ENCODE results near the gene SSBP1. TPM values are rescaled to one million over a fixed set of nuclear protein-coding genes. Genes with fewer than 3 reads are reported as not detected.

SSBP1 gene
- polyA plus RNA-seq, 1 donor from 2014 or later: 245 TPM

DNA sequence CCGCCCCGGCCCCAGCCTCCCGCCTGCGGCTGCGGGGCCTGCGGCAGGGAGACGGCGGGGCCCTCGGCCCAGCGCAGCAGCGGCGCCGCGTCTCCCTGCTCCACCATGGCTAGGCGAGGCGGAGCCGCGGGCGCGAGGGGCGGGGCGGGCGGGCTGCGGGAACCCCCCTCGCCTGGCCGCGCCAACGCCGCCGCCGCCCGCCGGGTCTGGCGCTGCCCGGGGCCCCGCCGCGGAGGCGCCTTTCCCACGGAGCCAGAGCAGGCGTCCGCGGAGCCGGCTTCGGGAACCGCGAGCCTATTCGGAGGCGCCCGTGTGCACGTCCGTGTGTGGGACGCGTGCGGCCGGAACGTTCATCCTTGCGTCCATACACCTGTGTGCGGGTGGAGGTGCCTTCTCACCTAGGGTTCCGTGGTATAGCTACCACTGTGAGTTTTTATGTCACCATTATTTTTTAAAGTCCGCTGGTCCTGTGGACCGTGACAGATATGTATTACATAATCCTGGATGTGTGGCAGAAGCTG, 36.1 kb upstream of the SSBP1 start, which contains the start of gene DENND11:
Gene DENND11, minus strand, starts transcription at position 120 of the 521 bp plus-strand sequence. Its CDS starts 13 bp downstream, at position 107.
- H3K4me3 Mint-ChIP-seq: peak within 1 kb of the TSS; percentile 84 to 94 (median 92)
- peaks cover 3% of the 10 kb centered on the region for H3K36me3 Mint-ChIP-seq
- peaks cover 1% of the 10 kb centered on the region for H3K27me3 Mint-ChIP-seq
- peak within 1 kb of the TSS; percentile 93 to 97 (median 96) for H3K27ac Mint-ChIP-seq
- H3K9me3 Mint-ChIP-seq: no peaks in the 10 kb centered on the region
- H3K4me1 Mint-ChIP-seq: peaks cover 32 to 40% (median 36%) of the 10 kb centered on the region in 3 donors

DNA sequence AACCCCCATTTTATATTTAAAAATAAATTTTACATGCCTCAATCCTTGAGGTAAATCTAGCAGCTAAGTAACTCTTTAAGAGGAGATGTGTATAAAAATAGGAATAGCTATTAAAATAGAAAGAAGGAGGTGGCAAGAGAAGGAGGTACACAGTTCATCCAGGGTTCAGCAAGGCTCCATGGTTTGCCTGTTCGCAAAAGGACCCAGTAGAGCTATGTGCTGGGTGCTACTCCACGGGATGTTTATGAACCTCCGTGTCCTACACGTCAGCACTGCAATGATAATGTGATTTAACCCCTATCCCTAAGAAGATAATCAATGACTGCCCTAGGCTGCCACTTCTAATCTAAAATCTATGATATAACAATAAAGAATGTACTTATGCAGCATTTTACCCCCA, 35.3 kb upstream of the SSBP1 start:
- Mint-ChIP-seq H3K4me3 (peak overlapping the region; percentile 84 to 94 (median 91)), H3K4me1 (peaks cover 26 to 32% (median 30%) of the 10 kb centered on the region in 3 donors), H3K27ac (peak overlapping the region; percentile 93 to 97 (median 96)), H3K9me3 (no peaks in the 10 kb centered on the region), H3K27me3 (peaks cover 1% of the 10 kb centered on the region), H3K36me3 (peaks cover 3% of the 10 kb centered on the region)

DNA sequence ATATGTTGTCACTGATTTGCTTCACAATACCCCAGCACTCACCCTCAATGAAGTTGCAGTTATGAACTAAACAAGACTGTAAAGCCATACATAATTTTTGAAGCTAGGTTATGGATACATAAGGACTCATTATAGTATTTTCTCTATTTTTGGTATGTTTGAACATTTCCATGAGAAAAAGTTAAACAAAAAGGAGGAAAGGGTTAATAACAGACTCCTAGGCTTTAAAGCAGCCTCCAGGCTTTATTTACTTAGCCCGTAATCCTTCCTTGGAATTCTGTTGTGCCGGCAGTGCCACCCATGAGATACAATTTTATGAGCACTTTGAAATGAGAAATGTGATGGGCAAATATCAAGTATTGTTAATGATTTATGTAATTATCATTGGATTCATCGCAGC, 34.0 kb upstream of the SSBP1 start:
- Mint-ChIP-seq H3K27ac (peak overlapping the region in 1 of 3 donors; percentile 25), H3K9me3 (no peaks in the 10 kb centered on the region), H3K36me3 (peaks cover 5% of the 10 kb centered on the region), H3K4me3 (peak overlapping the region in 1 of 4 donors; percentile 90), H3K27me3 (peaks cover 1% of the 10 kb centered on the region), H3K4me1 (peaks cover 16 to 23% (median 20%) of the 10 kb centered on the region in 3 donors)

DNA sequence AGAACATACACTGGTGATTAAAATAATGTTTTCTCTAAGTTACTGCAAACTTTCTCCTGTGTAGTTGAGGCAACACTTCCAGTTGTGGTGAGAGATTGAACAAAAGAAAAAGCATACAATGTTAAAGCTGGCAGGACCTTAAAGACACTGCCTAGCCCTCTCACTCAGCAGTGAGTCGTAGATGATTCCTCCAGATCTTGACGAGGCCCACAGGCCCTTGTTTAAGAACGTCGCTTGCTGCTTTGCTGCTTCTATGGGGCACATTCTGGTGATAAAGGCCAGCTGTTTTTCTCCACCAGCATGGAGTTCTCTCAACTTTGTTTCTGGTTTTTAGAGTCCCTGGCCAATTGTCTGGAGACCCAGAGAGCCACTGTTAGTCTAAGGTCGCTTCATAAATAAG, 33.4 kb upstream of the SSBP1 start:
- Mint-ChIP-seq H3K36me3 (peaks cover 5% of the 10 kb centered on the region), H3K4me3 (peak overlapping the region in 1 of 4 donors; percentile 41), H3K9me3 (no peaks in the 10 kb centered on the region), H3K27me3 (peaks cover 1% of the 10 kb centered on the region), H3K4me1 (peaks cover 11 to 19% (median 15%) of the 10 kb centered on the region in 3 donors), H3K27ac (peak overlapping the region in 1 of 3 donors; percentile 25)

DNA sequence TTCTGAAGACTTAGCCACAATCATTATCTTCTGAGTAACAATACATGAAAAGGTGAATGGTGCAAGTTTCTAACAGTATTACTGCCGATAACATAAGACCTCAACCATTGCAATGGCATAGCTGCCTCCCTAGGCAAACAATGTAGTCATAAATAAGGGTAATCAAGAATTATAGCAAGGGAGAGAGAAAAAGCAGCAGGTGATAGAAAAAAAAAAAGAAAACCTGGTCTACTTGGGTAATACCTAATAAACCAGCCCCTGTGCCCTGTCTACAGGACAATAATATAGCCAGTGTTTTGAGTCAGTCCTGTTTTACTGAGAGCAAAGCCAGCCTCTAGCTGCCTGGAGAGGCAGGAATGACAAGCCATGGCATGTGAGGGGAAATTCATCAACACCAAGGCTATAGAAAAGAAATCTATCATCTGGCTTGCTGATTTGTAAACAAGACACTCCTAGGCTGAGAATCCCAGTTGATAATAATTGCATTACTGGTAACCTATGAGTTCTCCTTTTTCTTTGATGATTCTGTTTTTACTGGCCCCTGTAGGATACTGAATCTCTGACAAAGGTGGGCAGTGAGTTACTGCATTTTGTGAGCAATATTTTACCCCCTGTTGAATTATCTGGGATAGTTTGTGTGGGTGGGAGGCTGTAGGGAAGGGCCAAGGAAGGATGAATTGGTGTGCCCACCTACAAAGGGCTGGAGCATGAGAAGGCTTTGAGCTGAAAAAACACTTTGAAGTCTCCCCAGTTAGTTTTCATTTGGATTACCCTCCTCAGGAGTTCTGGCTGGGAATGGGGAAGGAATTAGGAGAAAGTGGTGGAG, 31.7 kb upstream of the SSBP1 start:
- H3K27ac Mint-ChIP-seq: peak overlapping the region in 2 of 3 donors; percentile 63 to 76
- peak overlapping the region in 1 of 4 donors; percentile 52 for H3K4me3 Mint-ChIP-seq
- H3K27me3 Mint-ChIP-seq: peaks cover 1% of the 10 kb centered on the region
- H3K36me3 Mint-ChIP-seq: peaks cover 5% of the 10 kb centered on the region
- H3K4me1 Mint-ChIP-seq: peaks cover 4 to 7% (median 4%) of the 10 kb centered on the region in 3 donors
- H3K9me3 Mint-ChIP-seq: no peaks in the 10 kb centered on the region

DNA sequence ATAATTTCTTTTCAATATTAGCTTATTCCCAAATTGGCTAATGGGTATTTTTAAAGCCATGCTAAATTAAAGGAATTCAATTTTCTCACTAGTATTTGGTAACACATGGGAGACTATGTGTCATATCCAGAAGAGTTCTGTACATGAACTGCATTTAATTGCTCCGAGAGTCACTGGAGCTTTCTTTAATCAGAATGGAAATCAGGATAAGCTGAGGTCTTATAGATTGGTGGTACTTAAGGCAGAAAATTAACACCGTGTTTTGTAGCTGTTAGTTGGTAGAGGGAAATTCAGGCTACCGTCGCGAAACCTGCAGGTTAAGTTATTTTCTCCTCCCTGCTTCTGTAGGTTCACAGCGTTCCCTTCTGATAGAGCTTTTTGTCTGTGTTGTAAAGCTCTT, 29.8 kb upstream of the SSBP1 start, which contains the start of gene WEE2:
Gene WEE2, plus strand, starts transcription at position 3 of the 400 bp plus-strand sequence. CDS start 406 bp downstream, outside the sequence.
- Mint-ChIP-seq H3K4me3 (no peak within 1 kb of the TSS), H3K27ac (peak within 1 kb of the TSS in 1 of 3 donors; percentile 14), H3K36me3 (peaks cover 5% of the 10 kb centered on the region), H3K9me3 (no peaks in the 10 kb centered on the region), H3K27me3 (no peaks in the 10 kb centered on the region), H3K4me1 (peaks cover 0 to 4% (median 0%) of the 10 kb centered on the region in 3 donors)

DNA sequence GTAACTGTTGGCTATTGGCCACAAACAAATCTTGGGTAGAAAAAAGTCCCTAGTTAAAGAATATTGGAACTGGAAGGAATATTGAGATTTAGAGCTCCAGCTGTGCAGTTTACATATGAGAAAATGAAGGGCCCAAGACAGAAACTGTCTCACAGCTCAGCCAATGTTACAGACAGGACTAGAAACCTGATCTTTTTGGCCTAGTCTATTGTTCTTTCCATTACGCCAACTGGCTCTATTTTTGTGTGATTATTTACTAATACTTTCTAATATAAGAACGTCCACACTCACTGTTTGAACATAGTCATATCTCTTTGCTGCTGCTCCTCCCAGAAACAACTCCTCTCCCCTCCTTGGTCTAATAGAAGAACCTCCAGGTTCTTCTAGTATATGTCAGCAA, 28.8 kb upstream of the SSBP1 start:
- Mint-ChIP-seq H3K4me1 (no peaks in the 10 kb centered on the region), H3K27me3 (no peaks in the 10 kb centered on the region), H3K36me3 (peaks cover 5% of the 10 kb centered on the region), H3K9me3 (no peaks in the 10 kb centered on the region), H3K27ac (no peak overlapping the region), H3K4me3 (no peak overlapping the region)

DNA sequence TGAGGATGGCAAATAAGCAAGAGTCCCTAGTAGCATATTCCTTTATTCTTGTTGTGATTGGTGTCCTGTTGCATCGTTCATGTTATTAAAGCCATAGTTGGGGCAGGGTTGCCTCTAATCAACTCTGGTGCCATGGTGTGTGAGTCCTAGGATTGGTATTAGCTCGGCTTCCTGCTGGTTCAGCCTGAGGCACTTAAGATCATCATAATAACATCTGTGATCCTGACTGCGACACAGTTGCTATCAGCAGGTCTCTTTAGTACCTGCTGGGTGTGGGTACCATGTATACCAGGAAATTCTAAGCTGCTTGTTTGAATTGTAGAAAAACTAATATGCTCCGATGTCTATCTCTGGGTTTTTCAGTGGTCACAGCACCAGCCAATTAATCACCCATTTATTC, 28.4 kb upstream of the SSBP1 start:
- Mint-ChIP-seq H3K4me1 (no peaks in the 10 kb centered on the region), H3K4me3 (no peak overlapping the region), H3K9me3 (no peaks in the 10 kb centered on the region), H3K27me3 (no peaks in the 10 kb centered on the region), H3K27ac (no peak overlapping the region), H3K36me3 (peaks cover 5% of the 10 kb centered on the region)

DNA sequence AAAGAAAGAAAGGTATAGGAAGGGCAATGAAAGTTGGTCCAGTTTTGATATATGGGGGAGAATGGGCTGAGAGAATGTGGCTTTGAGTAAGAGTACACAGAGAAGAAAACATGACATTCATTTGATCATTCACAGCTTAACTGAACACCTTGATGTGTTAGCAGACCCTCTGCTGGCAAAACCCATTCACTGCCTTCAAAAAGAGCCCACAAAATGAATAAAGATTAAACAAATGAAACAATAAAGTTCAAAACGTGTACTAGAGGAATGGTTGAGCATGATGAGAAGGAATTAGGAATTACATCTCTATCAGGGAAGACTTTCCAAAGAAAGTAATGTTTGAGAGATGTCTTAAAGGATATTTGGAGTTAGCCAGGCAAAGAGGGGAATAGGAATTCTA, 27.9 kb upstream of the SSBP1 start:
- Mint-ChIP-seq H3K36me3 (peaks cover 4% of the 10 kb centered on the region), H3K9me3 (no peaks in the 10 kb centered on the region), H3K27me3 (no peaks in the 10 kb centered on the region), H3K4me3 (no peak overlapping the region), H3K27ac (no peak overlapping the region), H3K4me1 (no peaks in the 10 kb centered on the region)

DNA sequence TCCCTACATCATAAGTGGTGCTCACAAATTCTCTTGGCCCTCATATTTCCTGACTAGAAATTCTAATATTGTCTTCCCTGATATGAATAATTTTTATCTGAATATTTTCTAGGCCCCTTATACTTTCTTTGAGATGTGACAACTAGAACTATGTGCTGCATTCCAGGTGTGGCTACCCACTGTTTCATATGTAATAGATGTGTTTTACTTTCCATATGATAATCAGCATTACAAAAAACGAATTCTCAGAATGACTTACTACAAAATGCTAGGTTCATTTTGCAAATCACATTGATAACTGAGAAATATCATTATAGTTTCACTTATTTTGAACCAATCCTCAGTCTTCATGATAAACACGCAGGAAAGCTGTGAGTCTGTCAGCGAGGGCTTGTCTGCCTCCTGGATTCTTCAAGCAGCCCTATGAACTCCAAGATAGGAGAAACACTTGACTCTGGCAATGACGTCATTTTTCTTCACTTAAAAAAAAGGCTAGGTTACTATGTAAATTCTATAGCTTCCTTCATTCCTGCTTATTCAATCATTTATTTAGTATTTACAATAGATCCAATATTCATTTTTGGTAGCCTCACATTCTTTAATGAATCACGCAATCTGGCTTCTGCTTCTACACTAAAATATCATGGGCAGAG, 25.4 kb upstream of the SSBP1 start:
- H3K36me3 Mint-ChIP-seq: peaks cover 3% of the 10 kb centered on the region
- no peaks in the 10 kb centered on the region for H3K4me1 Mint-ChIP-seq
- H3K27me3 Mint-ChIP-seq: no peaks in the 10 kb centered on the region
- H3K27ac Mint-ChIP-seq: no peak overlapping the region
- H3K9me3 Mint-ChIP-seq: no peaks in the 10 kb centered on the region
- H3K4me3 Mint-ChIP-seq: no peak overlapping the region

DNA sequence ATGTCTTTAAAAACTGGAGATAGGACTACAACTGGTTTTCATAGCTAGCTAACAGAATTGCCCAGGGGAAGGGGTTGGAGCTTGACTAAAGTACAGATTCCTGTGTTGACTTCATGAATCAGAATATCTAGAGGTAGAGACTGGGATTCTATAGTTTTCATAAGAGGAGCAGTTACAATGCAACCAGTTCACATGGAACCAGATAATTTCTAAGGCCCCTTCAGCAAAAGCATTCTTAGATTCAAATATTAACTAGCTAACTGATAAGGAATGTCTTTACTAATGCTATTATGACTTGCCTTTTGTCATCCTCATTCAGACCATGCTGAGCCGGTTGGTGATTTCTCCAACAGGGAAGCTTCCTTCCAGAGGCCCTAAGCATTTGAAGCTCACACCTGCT, 24.3 kb upstream of the SSBP1 start:
- Mint-ChIP-seq H3K36me3 (peaks cover 3% of the 10 kb centered on the region), H3K4me3 (no peak overlapping the region), H3K27ac (no peak overlapping the region), H3K27me3 (no peaks in the 10 kb centered on the region), H3K4me1 (no peaks in the 10 kb centered on the region), H3K9me3 (no peaks in the 10 kb centered on the region)

DNA sequence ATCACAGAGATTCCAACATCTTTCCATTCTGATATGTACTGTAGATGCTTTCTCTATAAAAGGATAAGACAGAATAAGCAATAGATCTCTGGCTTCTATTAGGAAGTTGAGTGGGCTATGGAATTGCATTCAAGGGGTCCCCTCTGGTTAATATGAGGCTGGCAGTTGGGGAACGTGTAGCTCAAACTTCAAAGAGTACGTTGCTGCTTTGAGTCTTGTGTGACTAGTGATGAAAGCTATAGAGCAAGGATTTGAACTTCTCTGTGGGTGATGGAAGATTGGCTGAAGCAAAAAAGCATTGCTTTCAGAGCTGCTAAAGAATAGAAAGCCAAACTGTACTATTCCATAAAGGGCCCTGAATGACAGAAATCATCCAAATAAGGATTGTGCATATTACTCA, 23.6 kb upstream of the SSBP1 start:
- no peaks in the 10 kb centered on the region for H3K9me3 Mint-ChIP-seq
- H3K36me3 Mint-ChIP-seq: peaks cover 3% of the 10 kb centered on the region
- no peak overlapping the region for H3K27ac Mint-ChIP-seq
- H3K4me1 Mint-ChIP-seq: no peaks in the 10 kb centered on the region
- no peak overlapping the region for H3K4me3 Mint-ChIP-seq
- no peaks in the 10 kb centered on the region for H3K27me3 Mint-ChIP-seq

DNA sequence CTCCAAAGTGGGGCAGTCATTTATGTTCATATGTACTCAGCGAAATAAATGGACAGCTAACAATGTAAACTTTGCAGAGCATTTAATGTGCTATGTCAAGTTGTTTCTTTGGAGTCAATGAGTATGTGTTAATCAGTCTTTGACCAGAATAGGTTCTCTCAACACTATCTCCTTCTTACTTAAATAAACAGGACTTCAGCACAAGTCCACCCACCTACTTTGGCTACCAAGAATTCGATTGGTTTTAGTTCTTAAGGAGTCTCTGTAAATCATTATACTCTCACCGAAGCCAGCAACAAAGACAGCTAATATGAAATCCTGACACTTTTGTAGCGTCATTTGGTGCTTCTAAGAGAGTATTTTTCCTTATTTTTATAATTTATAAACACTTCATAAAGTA, 23.1 kb upstream of the SSBP1 start:
- Mint-ChIP-seq H3K27me3 (no peaks in the 10 kb centered on the region), H3K36me3 (peaks cover 3% of the 10 kb centered on the region), H3K27ac (no peak overlapping the region), H3K4me3 (no peak overlapping the region), H3K4me1 (no peaks in the 10 kb centered on the region), H3K9me3 (no peaks in the 10 kb centered on the region)

DNA sequence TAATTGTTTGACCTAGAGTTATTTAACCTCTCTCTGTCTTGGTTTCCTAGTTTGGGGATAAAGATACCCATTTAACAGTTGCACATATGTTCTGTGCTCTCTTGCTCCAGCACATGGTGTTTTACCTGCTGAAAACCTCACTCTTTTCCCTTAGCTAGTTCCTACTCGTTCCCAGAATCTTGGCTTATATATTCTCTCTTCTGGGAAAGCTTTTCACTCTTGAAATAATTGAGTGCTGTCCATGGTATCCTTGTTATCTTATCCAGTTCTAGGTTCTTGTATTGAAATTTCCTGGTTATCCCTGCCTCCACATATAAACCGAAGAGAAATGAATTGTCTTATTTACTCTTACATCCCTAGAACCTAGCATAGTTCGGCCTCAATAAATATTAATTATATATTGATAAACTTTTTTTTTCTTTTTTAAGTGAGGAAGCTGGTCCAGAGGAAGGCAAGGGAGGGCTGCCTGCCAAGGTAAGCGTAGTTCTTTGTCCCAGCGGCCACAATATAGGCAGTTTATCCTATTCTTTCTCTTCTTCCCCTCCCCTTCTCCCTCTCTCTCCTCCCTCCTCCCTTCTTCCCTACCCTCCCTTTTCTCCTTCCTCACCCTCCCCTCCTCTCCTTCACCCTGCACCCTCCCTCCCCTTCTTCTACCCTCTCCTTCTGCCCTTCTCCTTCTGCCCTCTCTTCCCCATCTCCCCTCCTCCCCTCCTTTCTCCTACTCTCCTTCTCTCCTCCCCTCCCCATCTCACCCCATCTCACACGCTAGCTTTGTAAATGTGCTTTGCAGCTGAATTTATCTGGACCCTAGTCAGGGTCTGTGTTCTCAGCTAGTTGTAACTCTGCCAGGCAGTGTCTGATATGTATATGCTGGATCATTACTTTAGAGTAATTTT, 22.1 kb upstream of the SSBP1 start:
- Mint-ChIP-seq H3K27ac (no peak overlapping the region), H3K27me3 (no peaks in the 10 kb centered on the region), H3K4me1 (no peaks in the 10 kb centered on the region), H3K4me3 (no peak overlapping the region), H3K9me3 (no peaks in the 10 kb centered on the region), H3K36me3 (peaks cover 4% of the 10 kb centered on the region)

All from IgD-negative memory B cell (primary cell).